Suppressor macrophage (primary cell): ENCODE results near the gene C13orf42.

Source experiments
- DNase-seq, 4 experiments: peaks; one replicate each; pipeline ENCODE4 v3.0.0-alpha.2; 2020 to 2022

The C13orf42 gene

GRCh38 chr13:51032831-51033230, 78.2 kb downstream of the C13orf42 start:
- no peak for DNase-seq
